OCI-LY7 (cell line): ENCODE data around the gene DET1.

ENCODE experiments used
- EZH2phosphoT487 ChIP-seq: fragments of 200-600 bp; sonication (generic); IDR thresholded peaks from 2 replicates; pipeline ENCODE4 v1.6.1; 2018; ENCODE audit warnings: low read depth, borderline replicate concordance, mild to moderate bottlenecking, mixed run types, antibody characterized with exemption, low read length, moderate library complexity, mixed read lengths
- TF ChIP-seq, protein P1 (sequence below): fragments of 200-600 bp; sonication (generic); conservative IDR thresholded peaks from 2 replicates; pipeline ENCODE4 v1.5.1; 2014; ENCODE audit warnings: mild to moderate bottlenecking, antibody characterized with exemption, low read length, moderate library complexity, mixed read lengths

- no peak for TF ChIP-seq EZH2phosphoT487
- TF ChIP-seq, protein P1, sequence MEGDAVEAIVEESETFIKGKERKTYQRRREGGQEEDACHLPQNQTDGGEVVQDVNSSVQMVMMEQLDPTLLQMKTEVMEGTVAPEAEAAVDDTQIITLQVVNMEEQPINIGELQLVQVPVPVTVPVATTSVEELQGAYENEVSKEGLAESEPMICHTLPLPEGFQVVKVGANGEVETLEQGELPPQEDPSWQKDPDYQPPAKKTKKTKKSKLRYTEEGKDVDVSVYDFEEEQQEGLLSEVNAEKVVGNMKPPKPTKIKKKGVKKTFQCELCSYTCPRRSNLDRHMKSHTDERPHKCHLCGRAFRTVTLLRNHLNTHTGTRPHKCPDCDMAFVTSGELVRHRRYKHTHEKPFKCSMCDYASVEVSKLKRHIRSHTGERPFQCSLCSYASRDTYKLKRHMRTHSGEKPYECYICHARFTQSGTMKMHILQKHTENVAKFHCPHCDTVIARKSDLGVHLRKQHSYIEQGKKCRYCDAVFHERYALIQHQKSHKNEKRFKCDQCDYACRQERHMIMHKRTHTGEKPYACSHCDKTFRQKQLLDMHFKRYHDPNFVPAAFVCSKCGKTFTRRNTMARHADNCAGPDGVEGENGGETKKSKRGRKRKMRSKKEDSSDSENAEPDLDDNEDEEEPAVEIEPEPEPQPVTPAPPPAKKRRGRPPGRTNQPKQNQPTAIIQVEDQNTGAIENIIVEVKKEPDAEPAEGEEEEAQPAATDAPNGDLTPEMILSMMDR = no peak
These were observed 28.2 kb upstream of the DET1 start for GRCh38 chr15:88574655-88575054.
